ENCODE results near the gene BIRC7. TPM values are rescaled to one million over a fixed set of nuclear protein-coding genes. Genes with fewer than 3 reads are reported as not detected.

BIRC7 gene
- total RNA-seq, 1 donor, result not detected

DNA sequence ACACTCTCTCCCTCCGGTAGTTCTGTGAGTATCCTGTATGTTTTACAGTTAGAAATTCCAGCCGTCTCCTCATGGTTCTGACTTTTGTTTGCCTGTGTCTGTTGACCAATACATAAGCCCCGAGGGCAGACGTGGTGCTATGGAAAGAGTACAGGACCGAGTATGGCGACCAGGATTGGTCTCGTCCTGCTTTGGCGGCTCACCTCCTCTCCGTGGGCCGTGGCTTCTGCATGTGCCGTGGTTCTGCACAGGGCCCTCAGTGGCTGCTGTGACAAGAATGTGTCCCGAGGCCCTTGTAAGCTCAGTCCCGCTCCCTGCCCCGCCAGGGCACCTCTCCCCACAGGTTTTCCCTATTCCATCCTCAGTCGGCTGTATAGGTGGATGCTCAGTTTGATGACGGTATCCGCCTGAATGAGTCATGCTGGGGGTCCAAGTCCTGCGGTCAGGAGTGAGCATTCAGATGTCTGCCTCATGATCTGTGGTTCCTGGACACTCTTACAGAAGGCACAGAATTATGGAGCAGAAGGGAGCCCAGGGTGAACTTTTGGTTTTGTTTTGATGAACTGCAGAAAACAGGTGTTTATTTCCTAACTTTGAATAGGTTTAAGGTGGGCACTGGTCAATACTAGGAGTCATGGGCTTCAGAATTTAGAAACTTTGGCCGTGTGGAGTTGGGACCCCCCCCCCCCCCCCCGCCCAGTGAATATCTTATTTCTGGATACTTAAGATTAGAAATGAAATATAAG is 38.1 kb downstream of the BIRC7 start:
- peak overlapping the region; percentile 96 for H3K4me3 ChIP-seq (ENCODE audit: low read depth, low read length)
- DNase-seq (ENCODE audit: low read depth), result peak; percentile 84
- TF ChIP-seq, protein P1, sequence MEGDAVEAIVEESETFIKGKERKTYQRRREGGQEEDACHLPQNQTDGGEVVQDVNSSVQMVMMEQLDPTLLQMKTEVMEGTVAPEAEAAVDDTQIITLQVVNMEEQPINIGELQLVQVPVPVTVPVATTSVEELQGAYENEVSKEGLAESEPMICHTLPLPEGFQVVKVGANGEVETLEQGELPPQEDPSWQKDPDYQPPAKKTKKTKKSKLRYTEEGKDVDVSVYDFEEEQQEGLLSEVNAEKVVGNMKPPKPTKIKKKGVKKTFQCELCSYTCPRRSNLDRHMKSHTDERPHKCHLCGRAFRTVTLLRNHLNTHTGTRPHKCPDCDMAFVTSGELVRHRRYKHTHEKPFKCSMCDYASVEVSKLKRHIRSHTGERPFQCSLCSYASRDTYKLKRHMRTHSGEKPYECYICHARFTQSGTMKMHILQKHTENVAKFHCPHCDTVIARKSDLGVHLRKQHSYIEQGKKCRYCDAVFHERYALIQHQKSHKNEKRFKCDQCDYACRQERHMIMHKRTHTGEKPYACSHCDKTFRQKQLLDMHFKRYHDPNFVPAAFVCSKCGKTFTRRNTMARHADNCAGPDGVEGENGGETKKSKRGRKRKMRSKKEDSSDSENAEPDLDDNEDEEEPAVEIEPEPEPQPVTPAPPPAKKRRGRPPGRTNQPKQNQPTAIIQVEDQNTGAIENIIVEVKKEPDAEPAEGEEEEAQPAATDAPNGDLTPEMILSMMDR (IDR thresholded peaks at IDR 0.05; ENCODE audit: insufficient read depth, low read depth, low read length), result no peak

DNA sequence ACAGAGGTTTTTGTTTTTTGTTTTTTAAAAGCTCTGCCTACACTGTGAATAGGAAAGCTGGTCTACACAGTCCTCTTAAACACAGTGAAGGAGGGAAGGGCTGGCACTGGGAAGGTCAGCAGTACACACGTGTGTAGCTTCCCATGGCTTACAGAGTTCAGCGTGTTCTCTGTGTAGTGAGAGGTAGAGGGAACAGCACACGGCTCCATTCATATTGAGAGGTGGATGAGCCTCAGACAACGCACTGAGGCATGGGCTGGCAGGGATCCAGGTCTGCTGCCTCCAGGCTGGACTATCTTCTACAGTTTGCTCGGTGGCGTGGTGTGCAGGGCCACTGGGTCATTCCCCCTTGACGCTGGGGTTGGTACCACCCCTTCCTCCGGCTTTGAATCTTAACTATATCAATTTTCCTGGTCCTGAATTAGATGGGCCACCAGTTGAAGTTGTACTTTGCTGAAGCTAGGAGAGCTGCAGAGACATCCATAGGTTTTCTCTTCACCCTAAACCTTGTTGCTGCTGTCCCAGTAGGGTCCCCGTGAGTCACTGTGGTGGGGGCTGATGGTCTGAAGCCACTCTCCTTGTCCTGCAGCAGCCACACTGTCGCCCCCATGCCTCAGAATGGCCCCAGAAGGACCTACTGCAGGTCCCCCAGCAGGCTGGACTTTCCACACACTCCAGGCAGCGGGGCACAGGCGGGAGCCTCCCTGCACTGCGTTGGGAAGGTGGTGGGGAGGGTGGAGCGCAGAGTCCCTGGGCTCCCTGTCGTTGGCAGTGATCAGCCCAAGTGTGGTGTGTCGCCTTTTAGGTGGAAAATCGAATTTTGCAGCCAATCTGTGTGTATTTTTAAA is 38.9 kb downstream of the BIRC7 start:
- peak overlapping the region; percentile 7 for H3K4me3 ChIP-seq (ENCODE audit: low read depth, low read length)
- TF ChIP-seq, protein P1 (IDR thresholded peaks at IDR 0.05; ENCODE audit: insufficient read depth, low read depth, low read length), result no peak
- no peak for DNase-seq (ENCODE audit: low read depth)

DNA sequence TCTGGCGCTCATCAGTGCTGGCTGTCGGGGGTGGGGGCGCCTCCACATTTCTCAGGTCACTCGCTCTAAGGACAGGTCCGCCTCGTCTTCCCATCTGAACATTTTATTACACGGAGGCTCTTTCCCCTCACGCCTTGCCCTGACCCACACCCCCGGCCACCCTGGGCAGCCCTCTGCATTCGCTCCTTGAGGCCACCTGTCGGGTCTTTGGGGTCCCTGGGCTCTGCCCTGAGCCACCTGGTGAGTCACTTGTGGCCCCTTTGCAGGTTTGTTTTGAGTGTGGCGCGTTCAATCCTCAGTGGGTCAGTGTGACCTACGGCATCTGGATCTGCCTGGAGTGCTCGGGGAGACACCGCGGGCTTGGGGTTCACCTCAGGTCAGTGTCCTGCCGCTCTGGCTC is 40.1 kb downstream of the BIRC7 start:
- no peak overlapping the region for H3K4me3 ChIP-seq (ENCODE audit: low read depth, low read length)
- DNase-seq (ENCODE audit: low read depth), result no peak
- TF ChIP-seq, protein P1 (IDR thresholded peaks at IDR 0.05; ENCODE audit: insufficient read depth, low read depth, low read length), result no peak

DNA sequence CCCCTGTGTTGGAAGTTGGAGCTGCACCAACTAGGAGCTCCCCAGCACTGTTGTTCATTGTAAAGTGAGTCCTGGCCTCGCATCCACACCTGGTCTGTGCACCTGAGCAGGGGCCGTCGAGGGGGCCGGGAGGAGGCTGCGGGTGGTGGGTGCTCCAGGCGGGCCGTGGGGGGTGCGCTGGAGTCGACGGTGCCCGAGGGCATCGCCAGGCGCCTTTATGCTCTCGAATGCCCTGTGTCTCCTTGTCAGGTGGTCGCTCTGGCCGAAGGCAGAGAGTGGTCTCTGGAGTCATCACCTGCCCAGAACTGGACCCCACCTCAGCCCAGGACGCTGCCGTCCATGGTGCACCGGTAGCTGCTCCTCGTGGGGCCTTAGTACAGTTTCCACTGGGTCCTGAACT is 41.3 kb downstream of the BIRC7 start:
- no peak for DNase-seq (ENCODE audit: low read depth)
- TF ChIP-seq, protein P1 (IDR thresholded peaks at IDR 0.05; ENCODE audit: insufficient read depth, low read depth, low read length), result no peak

DNA sequence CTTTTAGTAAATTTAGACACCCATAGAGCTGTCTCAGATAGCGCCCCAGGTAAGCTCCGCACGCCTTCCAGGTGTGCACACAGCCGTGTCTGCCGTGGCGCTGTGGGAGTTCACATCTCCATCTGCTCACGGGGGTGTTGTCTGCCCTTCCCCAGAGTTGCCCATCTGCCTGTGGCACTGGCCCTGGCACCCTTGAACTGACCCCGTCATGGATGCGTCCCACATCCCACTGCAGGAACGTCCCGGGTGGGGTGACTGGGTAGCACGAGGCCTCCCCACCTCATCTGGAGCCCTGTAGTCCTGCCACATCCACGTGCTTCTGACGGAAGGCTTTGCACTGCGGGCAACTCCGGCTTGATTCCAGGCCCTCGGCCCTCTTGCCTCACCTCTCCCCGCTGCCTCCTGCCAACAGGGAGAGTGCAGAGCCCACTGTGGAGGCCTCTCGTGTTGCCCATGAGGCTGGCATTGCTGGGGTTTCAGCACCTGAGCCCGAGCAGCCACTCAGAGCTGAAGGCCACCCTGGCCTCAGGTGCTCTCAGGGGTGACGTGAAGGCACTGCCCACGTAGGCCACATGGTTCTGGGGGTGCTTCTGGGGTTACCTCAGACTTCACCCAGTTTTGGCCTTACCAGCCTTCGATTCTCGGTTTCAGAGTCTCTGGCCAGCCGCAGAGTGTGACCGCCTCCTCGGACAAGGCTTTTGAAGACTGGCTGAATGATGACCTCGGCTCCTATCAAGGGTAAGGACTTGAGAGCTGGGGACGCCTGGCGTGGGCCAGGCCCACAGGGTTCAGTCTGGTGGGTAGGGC is 42.0 kb downstream of the BIRC7 start:
- no peak for DNase-seq (ENCODE audit: low read depth)
- no peak overlapping the region for H3K4me3 ChIP-seq (ENCODE audit: low read depth, low read length)
- TF ChIP-seq, protein P1 (IDR thresholded peaks at IDR 0.05; ENCODE audit: insufficient read depth, low read depth, low read length), result no peak

More for the DNA sequence above, 41.3 kb downstream of the BIRC7 start:
- no peak overlapping the region for H3K4me3 ChIP-seq (ENCODE audit: low read depth, low read length)

DNA sequence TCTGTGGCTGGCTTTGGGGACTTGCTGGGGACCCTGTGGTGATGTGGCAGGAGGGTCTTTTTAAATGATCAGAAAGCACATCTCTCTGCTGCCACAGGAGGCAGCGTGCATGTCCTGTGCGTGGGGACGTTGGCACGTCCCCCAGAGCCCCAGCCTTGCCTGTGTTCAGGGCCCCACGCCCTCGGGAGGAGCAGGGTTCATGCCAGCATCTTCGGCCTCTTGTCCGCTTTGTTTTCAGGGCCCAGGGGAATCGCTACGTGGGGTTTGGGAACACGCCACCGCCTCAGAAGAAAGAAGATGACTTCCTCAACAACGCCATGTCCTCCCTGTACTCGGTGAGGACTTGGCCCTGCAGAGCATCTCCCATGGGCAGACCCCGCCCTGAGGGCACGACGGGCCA is 43.0 kb downstream of the BIRC7 start:
- TF ChIP-seq, protein P1 (IDR thresholded peaks at IDR 0.05; ENCODE audit: insufficient read depth, low read depth, low read length), result no peak

More for the DNA sequence above, 43.0 kb downstream of the BIRC7 start:
- H3K4me3 ChIP-seq (ENCODE audit: low read depth, low read length), result no peak overlapping the region
- DNase-seq (ENCODE audit: low read depth), result no peak

All from fibroblast of villous mesenchyme (primary cell).